Neural cell (in vitro differentiated cells): ENCODE data around the gene SMAD7.

ENCODE experiments used
- CTCF ChIP-seq: fragments of 450-650 bp; IDR thresholded peaks from 2 replicates; pipeline ENCODE4 v1.5.1; 2014; ENCODE audit warnings: antibody characterized with exemption, mild to moderate bottlenecking, moderate library complexity; ENCODE audit not compliant: poor library complexity, severe bottlenecking
- EP300 ChIP-seq: fragments of 450-650 bp; conservative IDR thresholded peaks from 2 replicates; pipeline ENCODE4 v1.6.1; 2014; ENCODE audit warnings: antibody characterized with exemption, mild to moderate bottlenecking, moderate library complexity; ENCODE audit not compliant: poor library complexity, severe bottlenecking

GRCh38 chr18:48966523-48966922, 15.8 kb upstream of the SMAD7 start:
- TF ChIP-seq CTCF: no peak
- no peak for TF ChIP-seq EP300
